WI38 (cell line): Measurements from ENCODE around the gene GLYAT.
"Not testable (repeated sequence)": the region's sequence is repeated elsewhere in the genome, so short reads cannot be mapped to it uniquely, and the experiment has no call there.

ENCODE experiments used
- H3K4me3 ChIP-seq: 2 replicates; pipeline ENCODE4 v1.5.1; 2011; ENCODE audit warnings: low read depth, mild to moderate bottlenecking, control low read depth, low read length
- TF ChIP-seq, protein P1 (sequence below): IDR thresholded peaks from 2 replicates; pipeline ENCODE4 v1.5.1; 2012; ENCODE audit warnings: low read depth, mild to moderate bottlenecking, control low read depth, low read length

The GLYAT gene

DNA sequence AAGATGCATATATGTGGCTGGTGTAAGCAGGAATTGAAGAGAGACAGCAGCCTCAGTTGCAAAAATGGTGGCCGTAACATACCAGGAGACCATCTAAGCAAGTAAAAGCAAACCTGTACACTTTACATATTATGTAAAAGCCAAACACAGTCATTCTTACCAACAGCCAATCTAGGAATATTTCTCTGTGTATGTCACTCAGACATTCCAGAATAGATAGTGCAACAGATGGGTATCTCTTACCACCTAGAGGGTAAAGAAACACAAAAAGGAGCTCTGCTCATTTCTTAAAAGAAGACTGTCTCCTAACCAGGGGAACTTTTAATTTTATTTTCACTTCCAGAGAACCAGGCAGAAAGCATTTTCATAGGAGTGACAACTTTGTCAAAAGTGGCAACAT lies 38.7 kb downstream of the GLYAT start:
- TF ChIP-seq, protein P1, sequence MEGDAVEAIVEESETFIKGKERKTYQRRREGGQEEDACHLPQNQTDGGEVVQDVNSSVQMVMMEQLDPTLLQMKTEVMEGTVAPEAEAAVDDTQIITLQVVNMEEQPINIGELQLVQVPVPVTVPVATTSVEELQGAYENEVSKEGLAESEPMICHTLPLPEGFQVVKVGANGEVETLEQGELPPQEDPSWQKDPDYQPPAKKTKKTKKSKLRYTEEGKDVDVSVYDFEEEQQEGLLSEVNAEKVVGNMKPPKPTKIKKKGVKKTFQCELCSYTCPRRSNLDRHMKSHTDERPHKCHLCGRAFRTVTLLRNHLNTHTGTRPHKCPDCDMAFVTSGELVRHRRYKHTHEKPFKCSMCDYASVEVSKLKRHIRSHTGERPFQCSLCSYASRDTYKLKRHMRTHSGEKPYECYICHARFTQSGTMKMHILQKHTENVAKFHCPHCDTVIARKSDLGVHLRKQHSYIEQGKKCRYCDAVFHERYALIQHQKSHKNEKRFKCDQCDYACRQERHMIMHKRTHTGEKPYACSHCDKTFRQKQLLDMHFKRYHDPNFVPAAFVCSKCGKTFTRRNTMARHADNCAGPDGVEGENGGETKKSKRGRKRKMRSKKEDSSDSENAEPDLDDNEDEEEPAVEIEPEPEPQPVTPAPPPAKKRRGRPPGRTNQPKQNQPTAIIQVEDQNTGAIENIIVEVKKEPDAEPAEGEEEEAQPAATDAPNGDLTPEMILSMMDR, result no peak
- H3K4me3 ChIP-seq, result no peak overlapping the region

DNA sequence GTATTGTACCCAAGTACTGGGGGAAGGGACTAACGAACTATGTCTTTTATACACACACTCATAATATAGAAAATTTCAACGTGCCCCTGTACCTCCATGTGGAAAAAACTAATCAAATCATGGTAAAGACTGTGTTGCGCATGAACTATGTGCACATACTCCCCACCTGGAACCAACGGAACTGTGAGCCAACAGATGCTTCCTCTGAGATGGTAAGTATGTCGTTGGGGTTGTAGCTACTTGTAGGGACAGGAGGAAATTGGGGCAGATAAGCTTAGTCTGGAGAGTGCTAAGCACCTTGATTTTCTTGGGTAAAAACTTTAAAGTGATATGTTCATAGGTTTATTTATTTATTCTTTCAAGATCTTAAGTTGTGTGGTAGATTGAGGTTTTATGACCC lies 40.1 kb downstream of the GLYAT start:
- H3K4me3 ChIP-seq, result no peak overlapping the region
- TF ChIP-seq, protein P1, result no peak

DNA sequence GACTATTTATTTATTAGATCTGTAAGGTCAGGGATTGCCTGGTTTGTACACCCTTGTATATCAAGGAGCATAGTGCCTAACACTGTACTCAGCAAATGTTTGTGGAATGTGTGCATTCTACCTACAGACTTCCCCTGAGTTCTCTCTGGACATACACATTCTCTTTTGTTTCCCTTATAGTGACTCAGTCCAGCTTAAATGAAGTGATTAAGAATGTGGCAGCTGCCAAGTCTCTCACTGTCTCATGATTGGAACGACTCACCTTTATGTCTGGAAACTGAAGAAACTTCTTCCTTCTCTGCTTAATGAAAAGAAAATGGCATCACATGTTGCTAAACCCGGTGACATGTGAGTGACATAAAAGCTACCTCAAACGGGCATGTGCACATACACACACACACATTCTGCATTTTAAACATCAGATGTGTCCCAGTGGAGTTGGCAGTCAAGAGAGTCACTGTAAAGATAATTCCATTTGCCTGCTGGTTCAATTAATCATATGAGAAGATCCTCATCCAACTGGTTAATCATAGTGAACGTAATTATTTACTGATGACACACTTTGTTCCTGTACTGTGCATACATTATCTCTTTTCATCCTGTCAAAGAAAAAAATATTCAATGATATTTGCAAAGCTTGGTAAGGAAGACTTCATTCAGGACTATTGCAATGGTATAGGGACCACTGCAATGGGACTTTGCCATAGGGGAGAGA lies 42.8 kb downstream of the GLYAT start:
- no peak overlapping the region for H3K4me3 ChIP-seq
- TF ChIP-seq, protein P1, result no peak

DNA sequence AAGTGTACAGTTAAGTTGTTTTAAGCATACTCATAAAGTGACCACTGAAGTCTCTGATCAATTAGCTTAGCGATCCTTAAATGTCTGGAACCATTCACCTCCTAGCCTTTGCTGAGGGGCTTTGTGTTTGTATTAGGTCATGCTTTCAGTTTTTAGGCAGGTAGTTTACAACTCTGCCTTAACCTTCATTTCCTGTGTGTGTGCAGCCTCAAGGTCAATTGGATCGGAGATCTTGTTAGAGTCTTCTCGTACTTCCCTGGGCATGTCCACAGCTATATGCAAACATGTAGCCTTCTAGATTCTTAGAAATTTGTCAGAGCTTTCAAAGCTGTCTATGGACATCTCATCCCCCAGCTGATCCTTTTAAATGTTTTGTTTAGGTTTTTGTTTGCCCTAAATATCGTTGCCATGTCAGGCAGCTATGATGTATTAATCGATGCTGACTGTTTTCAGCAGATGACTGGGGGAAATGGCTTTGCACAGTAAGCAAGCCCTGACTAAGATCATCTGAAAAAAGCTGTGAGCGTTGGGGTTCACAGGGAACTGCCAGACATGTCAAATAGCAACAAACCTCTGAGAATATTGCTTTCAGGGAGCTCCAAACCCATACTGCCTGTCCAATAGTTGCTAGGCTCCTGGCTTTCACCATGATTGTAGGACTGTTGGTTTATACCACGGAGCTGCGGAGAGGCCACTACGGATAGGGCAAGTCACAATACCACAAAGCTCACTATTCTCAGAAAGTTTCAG lies 45.6 kb downstream of the GLYAT start:
- TF ChIP-seq, protein P1, result no peak
- H3K4me3 ChIP-seq, result no peak overlapping the region

DNA sequence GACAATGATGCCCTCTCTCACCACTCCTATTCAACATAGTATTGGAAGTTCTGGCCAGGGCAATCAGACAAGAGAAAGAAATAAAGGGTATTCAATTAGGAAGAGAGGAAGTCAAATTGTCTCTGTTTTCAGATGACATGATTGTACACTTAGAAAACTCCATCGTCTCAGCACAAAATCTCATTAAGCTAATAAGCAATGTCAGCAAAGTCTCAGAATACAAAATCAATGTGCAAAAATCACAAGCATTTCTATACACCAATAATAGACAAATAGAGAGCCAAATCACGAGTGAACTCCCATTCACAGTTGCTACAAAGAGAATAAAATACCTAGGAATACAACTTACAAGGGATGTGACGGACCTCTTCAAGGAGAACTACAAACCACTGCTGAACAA lies 49.1 kb downstream of the GLYAT start:
- not testable (repeated sequence) for H3K4me3 ChIP-seq

DNA sequence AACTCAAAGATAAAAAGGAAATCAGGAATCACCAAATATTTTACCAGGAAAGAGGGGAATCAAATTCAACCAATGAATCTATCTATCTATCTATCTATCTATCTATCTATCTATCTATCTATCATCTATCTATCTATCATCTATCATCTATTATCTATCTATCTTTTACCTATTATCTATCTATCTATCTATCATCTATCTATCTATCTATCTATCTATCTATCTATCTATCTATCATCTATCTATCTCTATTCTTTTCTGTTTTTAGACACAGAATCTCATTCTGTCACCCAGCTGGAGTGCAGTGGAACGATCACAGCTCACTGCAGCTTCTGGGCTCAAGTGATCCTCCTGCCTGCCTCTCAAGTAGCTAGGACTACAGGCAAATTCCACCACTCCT lies 54.2 kb downstream of the GLYAT start:
- H3K4me3 ChIP-seq, result not testable (repeated sequence)

DNA sequence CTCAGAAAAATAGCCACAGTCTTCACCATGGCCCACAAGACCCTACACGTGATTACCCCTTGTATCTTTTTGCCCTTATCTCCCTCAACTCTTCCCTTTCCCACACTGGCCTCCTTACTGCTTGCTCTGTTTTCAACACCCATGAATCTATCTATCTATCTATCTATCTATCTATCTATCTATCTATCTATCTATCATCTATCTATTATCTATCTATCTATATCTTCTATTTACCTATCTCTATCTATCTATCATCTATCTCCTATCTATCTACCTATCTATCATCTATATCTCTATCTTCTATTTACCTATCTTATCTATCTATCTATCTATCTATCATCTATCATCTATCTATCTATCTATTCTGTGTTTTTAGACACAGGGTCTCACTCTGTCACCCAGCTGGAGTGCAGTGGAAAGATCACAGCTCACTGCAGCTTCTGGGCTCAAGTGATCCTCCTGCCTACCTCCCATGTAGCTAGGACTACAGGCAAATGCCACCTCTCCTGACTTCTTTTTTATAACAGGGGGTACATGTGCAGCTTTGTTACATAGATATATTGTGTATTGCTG lies 55.1 kb downstream of the GLYAT start:
- TF ChIP-seq, protein P1, result no peak
- no peak overlapping the region for H3K4me3 ChIP-seq

DNA sequence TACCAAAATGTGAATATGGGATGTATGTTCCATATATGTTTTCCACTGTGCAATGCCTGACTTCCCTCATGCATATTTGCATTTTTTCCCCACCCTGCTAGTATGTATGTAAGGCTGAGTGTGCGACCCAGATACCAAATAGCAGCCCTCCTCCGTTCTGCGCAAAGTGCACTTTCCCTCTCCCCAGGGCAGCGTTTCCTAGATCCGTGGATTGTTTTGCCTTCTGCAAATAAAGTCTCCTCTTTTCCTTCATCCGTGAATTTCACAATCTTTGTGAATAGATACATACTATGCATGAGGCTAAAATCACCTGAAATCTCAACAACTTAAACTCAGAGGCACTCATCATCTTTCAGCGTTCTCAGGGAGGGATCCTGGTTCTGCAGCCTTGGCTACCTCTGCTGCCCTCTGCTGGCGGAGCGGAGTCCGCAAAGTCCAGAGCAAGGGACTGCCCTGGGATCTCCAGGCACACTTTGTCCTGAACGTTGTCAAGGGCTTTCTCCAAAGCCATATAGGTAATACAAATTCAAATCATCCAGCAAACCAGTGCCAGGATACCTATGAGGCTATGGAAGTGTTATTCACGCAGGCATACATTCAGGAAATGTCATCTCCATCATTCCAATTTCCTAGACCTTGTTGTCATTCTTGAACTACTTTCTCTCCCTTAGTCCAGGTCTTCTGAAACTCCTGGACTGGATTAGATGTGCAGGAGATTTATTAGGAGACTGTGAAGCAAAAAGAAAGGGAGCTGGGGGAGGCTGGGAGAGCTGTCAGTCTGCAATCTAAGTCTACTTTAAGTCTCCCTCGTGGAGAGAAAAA lies 56.2 kb downstream of the GLYAT start:
- TF ChIP-seq, protein P1, result peak; percentile 98
- no peak overlapping the region for H3K4me3 ChIP-seq
